GM23338 (cell line): ENCODE data around the gene SETD1B. TPM values are rescaled to one million over a fixed set of nuclear protein-coding genes. Genes with fewer than 3 reads are reported as not detected.

ENCODE experiments used
- ATAC-seq: fragments of 200-7000 bp; cut with Tn5 transposase; 3 replicates; pipeline ENCODE4 v1.9.1; 2020
- DNase-seq: peaks from one replicate; pipeline ENCODE4 v3.0.0-alpha.2; 2015; ENCODE audit warnings: low spot score
- H2AFZ ChIP-seq: fragments of 200-600 bp; sonication (generic); 2 replicates; pipeline ENCODE4 v1.8.0; 2016; ENCODE audit warnings: antibody characterized with exemption, mild to moderate bottlenecking, moderate library complexity
- H3F3A ChIP-seq: fragments of 200-600 bp; sonication (generic); replicated peaks from 2 replicates; pipeline ENCODE4 v1.8.0; 2017; ENCODE audit warnings: antibody characterized with exemption, mixed run types, low read depth
- H3K27ac ChIP-seq: fragments of 200-600 bp; sonication (generic); 2 replicates; pipeline ENCODE4 v1.6.1; 2016; ENCODE audit warnings: low read depth
- H3K27me3 ChIP-seq: fragments of 200-600 bp; sonication (generic); 2 replicates; pipeline ENCODE4 v1.8.0; 2016; ENCODE audit warnings: mild to moderate bottlenecking, mixed run types, moderate library complexity; ENCODE audit not compliant: insufficient read depth
- H3K36me3 ChIP-seq: fragments of 200-600 bp; sonication (generic); 2 replicates; pipeline ENCODE4 v1.8.0; 2016; ENCODE audit warnings: mild to moderate bottlenecking; ENCODE audit not compliant: insufficient read depth
- H3K4me1 ChIP-seq: fragments of 200-600 bp; sonication (generic); 2 replicates; pipeline ENCODE4 v1.8.0; 2016; ENCODE audit warnings: mild to moderate bottlenecking, moderate library complexity; ENCODE audit not compliant: insufficient read depth
- H3K4me2 ChIP-seq: fragments of 200-600 bp; sonication (generic); 2 replicates; pipeline ENCODE4 v1.7.1; 2017; ENCODE audit warnings: mixed run types
- H3K4me3 ChIP-seq: fragments of 200-600 bp; sonication (generic); 2 replicates; pipeline ENCODE4 v1.6.1; 2016; ENCODE audit warnings: mixed run types
- H3K79me2 ChIP-seq: fragments of 200-600 bp; sonication (generic); replicated peaks from 2 replicates; pipeline ENCODE4 v1.8.0; 2017; ENCODE audit warnings: mild to moderate bottlenecking; ENCODE audit not compliant: insufficient read depth
- H3K9me2 ChIP-seq: fragments of 200-600 bp; sonication (generic); 2 replicates; pipeline ENCODE4 v1.8.0; 2017; ENCODE audit not compliant: insufficient read depth
- H4K20me1 ChIP-seq: fragments of 200-600 bp; sonication (generic); replicated peaks from 2 replicates; pipeline ENCODE4 v1.8.0; 2017; ENCODE audit warnings: mild to moderate bottlenecking; ENCODE audit not compliant: insufficient read depth
- H3K27ac Mint-ChIP-seq: 2 replicates; pipeline ENCODE4 v1.8.0; 2020; ENCODE audit warnings: inconsistent platforms, mild to moderate bottlenecking, moderate library complexity, mixed read lengths
- H3K27me3 Mint-ChIP-seq: 3 replicates; pipeline ENCODE4 v1.8.0; 2022; ENCODE audit warnings: low read depth, mild to moderate bottlenecking, moderate library complexity, mixed read lengths, inconsistent platforms; ENCODE audit not compliant: insufficient read depth, poor library complexity
- H3K36me3 Mint-ChIP-seq: 3 replicates; pipeline ENCODE4 v1.8.0; 2021; ENCODE audit warnings: low read depth, mild to moderate bottlenecking, inconsistent platforms, moderate library complexity, mixed read lengths
- H3K4me1 Mint-ChIP-seq: 3 replicates; pipeline ENCODE4 v1.8.0; 2020; ENCODE audit warnings: mild to moderate bottlenecking, inconsistent platforms, mixed read lengths
- H3K4me3 Mint-ChIP-seq: 3 replicates; pipeline ENCODE4 v1.8.0; 2021; ENCODE audit warnings: moderate library complexity, mild to moderate bottlenecking, inconsistent platforms, mixed read lengths
- H3K9me3 Mint-ChIP-seq: 3 replicates; pipeline ENCODE4 v1.8.0; 2020; ENCODE audit warnings: moderate library complexity, mild to moderate bottlenecking, inconsistent platforms, mixed read lengths
- CREB1 ChIP-seq: fragments of 250-450 bp; sonication (Bioruptor Pico); IDR thresholded peaks from 2 replicates; pipeline ENCODE4 v1.5.0; 2020; ENCODE audit warnings: low read depth, mild to moderate bottlenecking, moderate library complexity
- CTCF ChIP-seq, 2 experiments: fragments of 200-600 bp in 1 of 2; sonication (generic) in 1 of 2; conservative IDR thresholded peaks; 2 replicates each; pipeline versions ENCODE4 v1.5.1 to v1.6.1; 2016 to 2017; ENCODE audit warnings: antibody characterized with exemption in 2 of 2, low read depth in 2 of 2, mild to moderate bottlenecking in 2 of 2, moderate library complexity in 1 of 2
- EZH2 ChIP-seq: fragments of 200-600 bp; sonication (generic); IDR thresholded peaks from one replicate; pipeline ENCODE4 v1.8.0; 2017; ENCODE audit warnings: antibody characterized with exemption, mild to moderate bottlenecking, low read depth; ENCODE audit not compliant: unreplicated experiment
- JUNB ChIP-seq: IDR thresholded peaks from one replicate; pipeline ENCODE4 v1.6.1; 2016; ENCODE audit warnings: antibody characterized with exemption; ENCODE audit not compliant: unreplicated experiment
- NANOG ChIP-seq: IDR thresholded peaks from 2 replicates; pipeline ENCODE4 v1.6.1; 2016; ENCODE audit warnings: antibody characterized with exemption, borderline replicate concordance
- POLR2AphosphoS5 ChIP-seq: IDR thresholded peaks from 2 replicates; pipeline ENCODE4 v1.6.1; 2016; ENCODE audit warnings: antibody characterized with exemption, low read depth
- REST ChIP-seq: IDR thresholded peaks from one replicate; pipeline ENCODE4 v1.6.1; 2018; ENCODE audit warnings: antibody characterized with exemption; ENCODE audit not compliant: unreplicated experiment
- STAT1 ChIP-seq: IDR thresholded peaks from one replicate; pipeline ENCODE4 v1.6.1; 2016; ENCODE audit warnings: antibody characterized with exemption; ENCODE audit not compliant: unreplicated experiment
- ZNF331 ChIP-seq: fragments of 250-450 bp; sonication (Bioruptor Pico); IDR thresholded peaks from 2 replicates; pipeline ENCODE4 v1.5.0; 2020; ENCODE audit warnings: low read depth, mild to moderate bottlenecking, moderate library complexity
- ZNF462 ChIP-seq: fragments of 250-450 bp; sonication (Bioruptor Pico); IDR thresholded peaks from 2 replicates; pipeline ENCODE4 v1.5.0; 2020; ENCODE audit warnings: mild to moderate bottlenecking, moderate library complexity
- polyA plus RNA-seq: library from polyadenylated mRNA; unstranded; fragments of >200 nt; fragmentation: Nextera tagmentation; extraction: Ambion mirVana; gene quantifications from 2 replicates; pipeline ENCODE4 v1.2.1, GENCODE V29; 2016
- total RNA-seq: library from RNA; depleted of rRNA; stranded (reverse); fragments of >200 nt; shearing (Covaris generic); gene quantifications from 2 replicates; pipeline ENCODE4 v1.2.3, GENCODE V29; 2014

The SETD1B gene
- total and polyA plus RNA-seq, 2 experiments from 2014 or later = 3.1 to 8.7 TPM

GRCh38 chr12:121765573-121765972 lies 38.2 kb upstream of the SETD1B start (continued):
- TF ChIP-seq ZNF462 (CRISPR knock-in tag) (no peak), CTCF (conservative IDR thresholded peaks at IDR 0.05; ENCODE audit: low read depth in 2 of 2) (no peak), CREB1 (CRISPR knock-in tag) (no peak), STAT1 (no peak), POLR2AphosphoS5 (no peak)

- Mint-ChIP-seq H3K27me3 (peaks cover 4% of the 10 kb centered on the region), H3K4me3 (no peak overlapping the region), H3K9me3 (no peaks in the 10 kb centered on the region), H3K36me3 (peaks cover 7% of the 10 kb centered on the region; the same call in 2 of the 3 replicates), H3K4me1 (peaks cover 7% of the 10 kb centered on the region; the same call in 1 of the 3 replicates), H3K27ac (no peak overlapping the region)
- Histone ChIP-seq H3K4me3 (no peak overlapping the region), H2AFZ (no peak overlapping the region), H3K36me3 (0 out of 2 replicates have a peak, but pooled peaks cover 3% of the 10 kb centered on the region), H4K20me1 (no peaks in the 10 kb centered on the region), H3K27me3 (no peaks in the 10 kb centered on the region), H3K4me1 (no peaks in the 10 kb centered on the region), H3K79me2 (no peaks in the 10 kb centered on the region), H3F3A (no peaks in the 10 kb centered on the region), H3K9me2 (no peaks in the 10 kb centered on the region), H3K27ac (0 out of 2 replicates have a peak overlapping the region, but pooled peaks have one; percentile 9), H3K4me2 (no peak overlapping the region)
- ATAC-seq = peak; percentile 23
- no peak for DNase-seq
- TF ChIP-seq ZNF331 (CRISPR knock-in tag) (no peak), STAT1 (no peak), NANOG (no peak), EZH2 (no peak), CREB1 (CRISPR knock-in tag) (no peak), CTCF (conservative IDR thresholded peaks at IDR 0.05; ENCODE audit: low read depth in 2 of 2) (no peak), JUNB (no peak), REST (no peak)
Measured at GRCh38 chr12:121766290-121767039, 37.3 kb upstream of the SETD1B start.
